ENCODE results near the gene SF3A1. TPM values are rescaled to one million over a fixed set of nuclear protein-coding genes. Genes with fewer than 3 reads are reported as not detected.

SF3A1 gene
- total RNA-seq, 1 experiment from 2014 or later, result 182 TPM

- POLR2A ChIA-PET, result no interaction called here
Measured at GRCh38 chr22:30285176-30285845, 71.4 kb downstream of the SF3A1 start.

GRCh38 chr22:30284666-30285065 is 72.0 kb downstream of the SF3A1 start:
- H3K36me3 Mint-ChIP-seq (ENCODE audit: insufficient read depth, unreplicated experiment), result no peaks in the 10 kb centered on the region
- no TSS peak for BruUV-seq (replicated peaks)
- intact Hi-C loops (cut with micrococcal nuclease; ENCODE audit: unreplicated experiment), result loop anchor here (5.0 to 10.0 kb wide), 2 partner anchors 68 to 200 kb away; no protein-coding TSS in a partner anchor
- no peaks in the 10 kb centered on the region for H3K9me3 Mint-ChIP-seq (ENCODE audit: unreplicated experiment)
- DNase-seq, result no peak
- no peak overlapping the region for H3K4me3 ChIP-seq (ENCODE audit: low read depth, low read length)
- ChIA-PET POLR2A (no interaction called here), CTCF (no interaction called here)
- TF ChIP-seq CTCF (IDR thresholded peaks at IDR 0.05; ENCODE audit: insufficient read depth in 1 of 2, low read depth in 1 of 2, low read length in 1 of 2, severe bottlenecking in 1 of 2, unreplicated experiment in 1 of 2), result no peak
- H3K27ac Mint-ChIP-seq (ENCODE audit: unreplicated experiment), result no peak overlapping the region
- no peak overlapping the region for H3K4me3 Mint-ChIP-seq (ENCODE audit: unreplicated experiment)
- peaks cover 4% of the 10 kb centered on the region; the same call in 1 of the 2 replicates for H3K4me1 ChIP-seq
- H3K9me3 ChIP-seq, result no peaks in the 10 kb centered on the region
- H3K4me1 Mint-ChIP-seq (ENCODE audit: low read depth, unreplicated experiment), result peaks cover 11% of the 10 kb centered on the region
- no peaks in the 10 kb centered on the region for H3K27me3 ChIP-seq (replicated peaks; ENCODE audit: control insufficient read depth, insufficient read depth, low read length)
- no peaks in the 10 kb centered on the region; the same call in 1 of the 2 replicates for H3K36me3 ChIP-seq (ENCODE audit: control insufficient read depth, insufficient read depth, low read length)
- H3K27me3 Mint-ChIP-seq (ENCODE audit: insufficient read depth, unreplicated experiment), result no peaks in the 10 kb centered on the region

More at GRCh38 chr22:30285176-30285845, 71.4 kb downstream of the SF3A1 start:
- CTCF ChIA-PET, result no interaction called here
- Mint-ChIP-seq H3K27ac (ENCODE audit: unreplicated experiment) (no peak overlapping the region), H3K27me3 (ENCODE audit: insufficient read depth, unreplicated experiment) (no peaks in the 10 kb centered on the region), H3K36me3 (ENCODE audit: insufficient read depth, unreplicated experiment) (no peaks in the 10 kb centered on the region), H3K4me3 (ENCODE audit: unreplicated experiment) (no peak overlapping the region), H3K9me3 (ENCODE audit: unreplicated experiment) (no peaks in the 10 kb centered on the region), H3K4me1 (ENCODE audit: low read depth, unreplicated experiment) (peaks cover 11% of the 10 kb centered on the region)
- intact Hi-C loops (cut with micrococcal nuclease; ENCODE audit: unreplicated experiment), result loop anchor here (5.0 to 10.0 kb wide), 2 partner anchors 67 to 199 kb away; no protein-coding TSS in a partner anchor
- peaks cover 4% of the 10 kb centered on the region for H3K4me1 ChIP-seq
- H3K4me3 ChIP-seq (ENCODE audit: low read depth, low read length), result no peak overlapping the region
- BruUV-seq (replicated peaks), result no TSS peak
- no peaks in the 10 kb centered on the region for H3K27me3 ChIP-seq (replicated peaks; ENCODE audit: control insufficient read depth, insufficient read depth, low read length)
- H3K36me3 ChIP-seq (ENCODE audit: control insufficient read depth, insufficient read depth, low read length), result no peaks in the 10 kb centered on the region; the same call in 1 of the 2 replicates
- H3K9me3 ChIP-seq, result no peaks in the 10 kb centered on the region
- DNase-seq, result no peak
- TF ChIP-seq CTCF (IDR thresholded peaks at IDR 0.05; ENCODE audit: insufficient read depth in 1 of 2, low read depth in 1 of 2, low read length in 1 of 2, severe bottlenecking in 1 of 2, unreplicated experiment in 1 of 2), result no peak

- Mint-ChIP-seq H3K4me3 (ENCODE audit: unreplicated experiment) (no peak overlapping the region), H3K4me1 (ENCODE audit: low read depth, unreplicated experiment) (peaks cover 11% of the 10 kb centered on the region), H3K27me3 (ENCODE audit: insufficient read depth, unreplicated experiment) (no peaks in the 10 kb centered on the region), H3K27ac (ENCODE audit: unreplicated experiment) (no peak overlapping the region), H3K36me3 (ENCODE audit: insufficient read depth, unreplicated experiment) (no peaks in the 10 kb centered on the region), H3K9me3 (ENCODE audit: unreplicated experiment) (no peaks in the 10 kb centered on the region)
- no peak for DNase-seq
- Histone ChIP-seq H3K9me3 (no peaks in the 10 kb centered on the region), H3K4me1 (peaks cover 4% of the 10 kb centered on the region; the same call in 1 of the 2 replicates), H3K4me3 (ENCODE audit: low read depth, low read length) (no peak overlapping the region), H3K27me3 (replicated peaks; ENCODE audit: control insufficient read depth, insufficient read depth, low read length) (no peaks in the 10 kb centered on the region), H3K36me3 (ENCODE audit: control insufficient read depth, insufficient read depth, low read length) (no peaks in the 10 kb centered on the region; the same call in 1 of the 2 replicates)
- intact Hi-C loops (cut with micrococcal nuclease; ENCODE audit: unreplicated experiment), result loop anchor here (10.0 kb wide), 1 partner anchor 201 kb away; no protein-coding TSS in a partner anchor
- CTCF ChIA-PET, result no interaction called here
- TF ChIP-seq CTCF (IDR thresholded peaks at IDR 0.05; ENCODE audit: insufficient read depth in 1 of 2, low read depth in 1 of 2, low read length in 1 of 2, severe bottlenecking in 1 of 2, unreplicated experiment in 1 of 2), result no peak
- BruUV-seq (replicated peaks), result no TSS peak
- POLR2A ChIA-PET, result no interaction called here
Measured at GRCh38 chr22:30284172-30284571, 72.5 kb downstream of the SF3A1 start.

All from Caco-2 (cell line).